Measurements from ENCODE around the gene NPHP4. TPM values are rescaled to one million over a fixed set of nuclear protein-coding genes. Genes with fewer than 3 reads are reported as not detected.
"Not testable (repeated sequence)": the region's sequence is repeated elsewhere in the genome, so short reads cannot be mapped to it uniquely, and the experiment has no call there.

NPHP4 gene
- total RNA-seq, 1 donor from 2014 or later: 2.4 TPM

- DNase-seq (ENCODE audit: low read depth in 2 of 2): no peak
Measured at GRCh38 chr1:6024376-6024775, 32.2 kb upstream of the NPHP4 start.

GRCh38 chr1:6023346-6023745, 31.1 kb upstream of the NPHP4 start:
- no peak for DNase-seq (ENCODE audit: low read depth in 2 of 2)

GRCh38 chr1:6022193-6022592, 30.0 kb upstream of the NPHP4 start:
- DNase-seq (ENCODE audit: low read depth in 2 of 2): no peak

GRCh38 chr1:6019166-6019845, 27.1 kb upstream of the NPHP4 start:
- DNase-seq (ENCODE audit: low read depth in 2 of 2): no peak

- not testable (repeated sequence) for DNase-seq (ENCODE audit: low read depth in 2 of 2)
Measured at GRCh38 chr1:6017654-6018053, 25.4 kb upstream of the NPHP4 start.

- no peak for DNase-seq (ENCODE audit: low read depth in 2 of 2)
Measured at GRCh38 chr1:6016191-6016865, 24.1 kb upstream of the NPHP4 start.

- no peak for DNase-seq (ENCODE audit: low read depth in 2 of 2)
Measured at GRCh38 chr1:6014130-6014999, 22.1 kb upstream of the NPHP4 start.

- DNase-seq (ENCODE audit: low read depth in 2 of 2): no peak
Measured at GRCh38 chr1:6013491-6013890, 21.3 kb upstream of the NPHP4 start.

GRCh38 chr1:6012529-6013318, 20.5 kb upstream of the NPHP4 start:
- no peak for DNase-seq (ENCODE audit: low read depth in 2 of 2)

GRCh38 chr1:6011946-6012258, 19.7 kb upstream of the NPHP4 start:
- DNase-seq (ENCODE audit: low read depth in 2 of 2): no peak

GRCh38 chr1:6011161-6011945, 19.1 kb upstream of the NPHP4 start:
- no peak for DNase-seq (ENCODE audit: low read depth in 2 of 2)

- no peak for DNase-seq (ENCODE audit: low read depth in 2 of 2)
Measured at GRCh38 chr1:6010554-6010953, 18.3 kb upstream of the NPHP4 start.

GRCh38 chr1:6009120-6010040, 17.2 kb upstream of the NPHP4 start:
- DNase-seq (ENCODE audit: low read depth in 2 of 2): no peak

GRCh38 chr1:6008696-6009095, 16.5 kb upstream of the NPHP4 start:
- no peak for DNase-seq (ENCODE audit: low read depth in 2 of 2)

- no peak for DNase-seq (ENCODE audit: low read depth in 2 of 2)
Measured at GRCh38 chr1:6008084-6008415, 15.8 kb upstream of the NPHP4 start.

GRCh38 chr1:6007318-6008083, 15.3 kb upstream of the NPHP4 start:
- DNase-seq (ENCODE audit: low read depth in 2 of 2): no peak

GRCh38 chr1:6006882-6007281, 14.7 kb upstream of the NPHP4 start:
- DNase-seq (ENCODE audit: low read depth in 2 of 2): no peak

GRCh38 chr1:6005276-6005917, 13.2 kb upstream of the NPHP4 start:
- DNase-seq (ENCODE audit: low read depth in 2 of 2): no peak

All from dermis microvascular lymphatic vessel endothelial cell (primary cell).